MM.1S (cell line): Measurements from ENCODE around the gene CSNK1G3.

Experiments
- EZH2 ChIP-seq: fragments of 300-600 bp; sonication (generic); optimal IDR thresholded peaks from 2 replicates; pipeline ENCODE3; 2017; ENCODE audit warnings: low read depth, mild to moderate bottlenecking, antibody characterized with exemption, low read length, mixed read lengths
- TF ChIP-seq, protein P1 (sequence below): fragments of 300-600 bp; sonication (generic); IDR thresholded peaks from 2 replicates; pipeline ENCODE4 v1.5.1; 2016; ENCODE audit warnings: antibody characterized with exemption, low read length, mixed read lengths

DNA sequence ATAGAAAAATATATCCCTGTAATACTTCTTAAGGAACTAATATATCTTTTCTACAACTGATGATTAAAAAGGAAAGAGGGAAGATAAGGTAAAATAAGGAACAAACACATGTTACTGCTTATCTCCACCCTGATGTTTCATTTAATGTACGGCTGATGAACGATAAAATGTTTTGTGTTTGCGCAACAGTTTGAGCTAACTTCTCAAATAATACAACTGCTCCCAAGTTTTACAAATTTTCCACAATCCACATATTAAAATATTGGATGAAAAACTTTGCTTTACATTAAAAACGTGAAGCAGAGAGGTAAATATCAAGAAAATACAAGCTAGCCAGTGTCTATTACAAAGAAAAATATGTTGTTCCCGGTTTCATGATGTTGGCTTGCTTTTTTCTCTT is 21.0 kb upstream of the CSNK1G3 start:
- TF ChIP-seq, protein P1, sequence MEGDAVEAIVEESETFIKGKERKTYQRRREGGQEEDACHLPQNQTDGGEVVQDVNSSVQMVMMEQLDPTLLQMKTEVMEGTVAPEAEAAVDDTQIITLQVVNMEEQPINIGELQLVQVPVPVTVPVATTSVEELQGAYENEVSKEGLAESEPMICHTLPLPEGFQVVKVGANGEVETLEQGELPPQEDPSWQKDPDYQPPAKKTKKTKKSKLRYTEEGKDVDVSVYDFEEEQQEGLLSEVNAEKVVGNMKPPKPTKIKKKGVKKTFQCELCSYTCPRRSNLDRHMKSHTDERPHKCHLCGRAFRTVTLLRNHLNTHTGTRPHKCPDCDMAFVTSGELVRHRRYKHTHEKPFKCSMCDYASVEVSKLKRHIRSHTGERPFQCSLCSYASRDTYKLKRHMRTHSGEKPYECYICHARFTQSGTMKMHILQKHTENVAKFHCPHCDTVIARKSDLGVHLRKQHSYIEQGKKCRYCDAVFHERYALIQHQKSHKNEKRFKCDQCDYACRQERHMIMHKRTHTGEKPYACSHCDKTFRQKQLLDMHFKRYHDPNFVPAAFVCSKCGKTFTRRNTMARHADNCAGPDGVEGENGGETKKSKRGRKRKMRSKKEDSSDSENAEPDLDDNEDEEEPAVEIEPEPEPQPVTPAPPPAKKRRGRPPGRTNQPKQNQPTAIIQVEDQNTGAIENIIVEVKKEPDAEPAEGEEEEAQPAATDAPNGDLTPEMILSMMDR = no peak
- no peak for TF ChIP-seq EZH2
